ENCODE data around the gene TMPRSS5.
"Not testable (repeated sequence)": the region's sequence is repeated elsewhere in the genome, so short reads cannot be mapped to it uniquely, and the experiment has no call there.

TMPRSS5 gene

DNA sequence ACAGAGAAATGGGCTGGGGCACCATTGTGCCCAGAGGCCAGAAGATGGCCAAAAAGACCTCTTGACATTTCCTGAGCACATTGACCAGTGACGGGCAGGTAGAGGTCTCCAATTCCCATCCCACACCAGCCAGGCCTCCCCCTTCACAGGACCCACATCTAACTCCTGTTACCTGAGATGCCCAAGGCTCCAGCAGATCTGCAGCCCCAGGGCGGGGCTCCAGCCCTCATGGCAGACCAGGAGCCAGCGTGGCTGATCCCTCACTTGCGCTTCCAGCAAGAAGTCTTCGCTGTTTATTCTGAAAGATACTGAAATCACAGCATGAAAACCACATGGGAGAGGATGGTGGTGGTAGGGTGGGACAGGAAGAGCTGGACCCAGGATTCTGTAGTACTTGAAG is 9.0 kb downstream of the TMPRSS5 start:
- no peak for DNase-seq (ENCODE audit: low read depth)

DNA sequence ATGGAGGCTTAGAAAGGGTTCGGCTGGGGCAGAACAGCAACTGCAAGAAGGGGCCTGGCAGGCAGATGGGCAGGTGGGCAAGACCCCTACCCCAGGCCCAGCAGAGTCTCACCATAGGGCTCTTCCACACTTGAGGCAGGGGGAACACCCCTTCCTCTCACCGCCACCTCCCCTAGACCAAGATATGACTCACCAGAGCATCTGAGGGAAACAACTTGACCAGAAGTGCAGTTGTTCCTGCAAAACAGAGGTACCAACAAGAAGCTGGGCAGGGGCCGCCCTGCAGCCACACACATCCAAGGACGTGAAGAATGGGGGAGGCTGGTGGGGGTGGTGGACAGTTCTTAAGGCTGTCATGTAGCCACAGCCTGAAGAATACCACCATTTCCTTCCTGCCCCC is 10.9 kb downstream of the TMPRSS5 start:
- DNase-seq (ENCODE audit: low read depth), result no peak

DNA sequence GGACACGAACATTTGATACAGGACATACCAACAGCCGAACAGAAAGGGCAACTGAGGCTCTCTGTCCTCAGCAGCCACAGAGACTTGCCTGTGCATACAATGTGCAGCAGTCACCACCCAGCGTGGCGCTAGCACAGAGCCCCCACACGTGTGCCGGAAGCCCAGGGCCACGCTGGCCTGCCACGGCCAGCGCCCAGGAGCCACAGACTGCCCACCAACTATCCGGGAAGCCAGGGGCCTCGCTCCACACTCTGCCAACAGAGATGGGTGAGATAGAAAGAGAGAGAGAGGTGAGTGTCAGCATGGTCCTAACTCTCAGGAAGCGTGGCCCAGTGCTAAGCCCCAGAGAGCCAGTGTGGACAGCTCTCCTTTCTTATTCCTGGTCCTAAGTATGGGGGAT is 11.7 kb downstream of the TMPRSS5 start:
- DNase-seq (ENCODE audit: low read depth), result no peak

DNA sequence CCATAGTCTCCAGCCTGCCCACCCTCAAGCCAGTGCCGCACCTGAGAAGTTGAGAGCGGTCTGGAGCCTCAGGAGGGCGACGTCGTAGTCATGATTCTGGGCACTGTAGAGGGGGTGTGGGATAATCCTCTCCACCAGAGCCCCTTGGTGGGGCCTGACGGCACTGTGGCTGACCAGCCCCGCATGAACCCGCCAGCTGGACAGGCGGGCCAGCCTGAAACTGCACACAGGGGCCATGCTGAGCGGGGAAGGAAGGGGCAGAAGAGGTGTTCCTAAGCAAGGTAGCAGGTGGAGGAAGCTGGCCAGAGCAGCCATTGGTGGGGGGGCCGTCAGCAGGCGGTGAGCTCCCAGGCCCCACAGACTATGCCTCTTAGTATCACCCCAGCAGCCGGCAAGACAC is 13.1 kb downstream of the TMPRSS5 start:
- DNase-seq (ENCODE audit: low read depth), result no peak

DNA sequence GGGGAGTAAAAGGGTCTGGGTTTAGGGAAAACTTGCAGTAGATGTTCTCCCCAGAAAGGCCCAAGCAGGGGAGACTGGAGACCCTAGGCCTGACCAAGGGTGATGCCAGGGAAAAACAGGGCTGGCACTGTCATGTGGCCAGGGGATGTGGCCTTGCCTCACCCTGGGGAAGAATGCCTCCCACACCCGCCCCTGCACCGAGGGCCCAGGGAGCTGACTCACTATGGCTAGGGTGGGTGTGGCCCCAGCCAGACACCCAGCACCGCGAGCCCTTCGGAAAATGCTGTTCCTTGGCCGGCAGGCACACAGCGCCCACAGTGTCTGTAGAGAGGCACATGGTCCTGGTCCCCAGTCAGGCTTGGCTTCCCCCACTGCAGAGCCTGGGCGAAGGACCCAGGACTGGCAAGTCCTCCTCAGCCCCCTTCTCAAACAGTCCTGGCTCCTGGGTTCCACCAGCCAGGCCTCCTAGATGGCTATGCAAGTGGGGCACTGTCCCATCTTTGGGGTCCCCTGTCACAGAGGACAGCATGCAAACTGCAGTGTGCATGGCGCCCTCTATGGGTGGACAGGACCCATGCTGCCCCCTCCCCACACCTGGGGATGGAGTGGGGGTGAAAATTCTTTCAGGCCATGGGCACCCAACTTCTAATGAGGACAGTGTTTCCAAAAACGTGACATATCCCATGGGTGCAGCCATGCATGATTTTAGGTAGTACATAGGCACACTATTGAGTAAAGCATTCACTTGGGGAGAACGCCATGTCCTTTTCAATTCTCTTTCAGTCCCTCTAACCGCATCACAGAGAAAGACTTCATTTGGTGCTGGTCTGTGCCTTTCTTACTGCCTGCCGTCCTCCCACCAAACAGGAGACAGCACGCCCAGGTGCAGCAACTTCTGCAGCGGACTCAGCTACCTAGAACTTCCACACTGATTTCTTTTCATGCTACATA is 15.2 kb downstream of the TMPRSS5 start:
- DNase-seq (ENCODE audit: low read depth), result no peak

DNA sequence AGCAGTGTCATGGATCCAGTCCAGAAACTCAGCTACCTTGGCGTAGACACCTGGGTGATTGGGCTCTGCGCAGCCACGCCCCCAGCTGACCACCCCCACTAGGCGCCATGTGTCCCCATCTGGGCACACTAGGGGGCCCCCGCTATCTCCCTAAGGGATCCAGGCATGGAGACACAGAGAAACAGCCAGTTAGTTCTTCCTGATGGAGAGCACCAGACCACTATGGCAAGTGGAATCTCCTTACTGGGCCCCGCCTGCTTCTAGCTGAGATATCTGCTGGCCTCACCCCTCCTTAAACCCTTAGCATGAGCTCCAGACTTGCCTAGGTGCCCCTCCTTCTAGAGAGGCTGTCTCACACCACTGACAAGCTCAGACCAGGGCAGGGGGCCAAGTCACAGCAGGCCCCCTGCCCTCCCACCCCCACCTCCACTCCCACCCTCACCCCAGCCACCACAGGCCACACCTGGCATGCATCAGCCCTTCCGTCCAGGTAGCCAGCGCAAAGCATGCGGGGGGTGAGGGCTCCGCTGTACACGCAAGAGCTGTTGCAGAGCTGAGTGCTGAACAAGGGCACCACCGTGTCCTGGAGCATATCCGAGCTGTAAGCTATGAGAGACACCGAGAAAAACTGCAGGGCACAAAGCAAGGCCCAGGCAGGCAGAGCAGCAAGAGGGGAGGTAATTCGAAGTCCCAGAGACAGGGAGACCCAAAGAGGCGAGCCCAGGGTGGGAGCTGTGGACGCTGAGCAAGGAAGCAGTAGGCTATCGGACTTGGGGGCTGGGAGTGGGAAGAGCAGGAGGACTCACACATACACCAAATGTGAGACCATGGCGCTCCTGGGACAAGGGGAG is 16.1 kb downstream of the TMPRSS5 start:
- no peak for DNase-seq (ENCODE audit: low read depth)

DNA sequence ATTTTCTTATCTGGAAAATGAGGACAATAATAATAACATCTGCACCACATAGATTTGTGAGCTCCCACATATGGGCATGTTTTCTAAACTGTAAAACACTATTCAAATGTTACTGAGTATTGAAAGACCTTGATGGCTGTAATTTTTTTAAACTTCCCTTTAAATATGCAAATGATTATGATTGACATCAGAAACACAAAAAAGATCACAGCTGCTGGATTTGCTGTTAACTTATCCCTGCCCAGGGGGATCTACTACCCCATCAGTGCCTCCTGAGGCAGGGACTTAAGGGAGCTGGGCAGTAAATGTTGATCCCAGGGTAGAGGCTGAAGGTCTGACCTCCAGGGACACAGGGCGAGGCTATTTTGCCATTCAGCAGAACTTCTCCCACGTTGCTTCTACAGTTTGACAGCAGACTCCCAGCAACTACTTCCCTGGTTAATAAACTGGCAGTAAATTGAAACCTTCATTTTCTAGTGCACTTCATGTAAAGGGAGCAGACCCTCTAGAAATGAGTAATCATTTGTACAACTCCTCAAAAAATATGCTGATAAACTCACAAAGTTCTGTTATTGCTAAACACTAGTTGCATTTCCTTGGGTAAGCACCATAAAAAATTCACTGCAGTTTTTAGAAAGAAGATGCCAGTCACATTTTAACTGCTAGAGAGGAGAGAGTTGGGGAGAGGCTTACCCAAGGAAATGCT is 20.3 kb downstream of the TMPRSS5 start:
- DNase-seq (ENCODE audit: low read depth), result no peak

DNA sequence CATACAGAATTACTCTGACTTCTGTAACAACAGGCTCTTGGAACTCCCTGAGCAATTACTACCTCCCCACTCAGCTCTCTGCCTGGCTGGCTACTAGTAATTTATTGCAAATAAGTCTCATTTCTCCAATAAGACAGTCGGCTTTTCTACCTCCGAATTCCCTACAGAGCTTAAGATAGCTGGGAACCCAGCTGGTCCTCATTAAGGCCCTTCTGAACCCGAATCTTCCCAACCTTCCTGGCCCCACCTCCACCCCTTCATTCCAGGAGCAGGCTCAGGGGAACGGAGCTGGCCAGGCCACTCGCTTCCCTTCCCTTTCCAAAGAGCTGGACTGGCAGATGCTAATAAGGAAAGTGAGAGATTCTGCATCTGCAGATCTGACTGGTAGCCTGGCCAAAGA is 21.6 kb downstream of the TMPRSS5 start:
- DNase-seq (ENCODE audit: low read depth), result no peak

DNA sequence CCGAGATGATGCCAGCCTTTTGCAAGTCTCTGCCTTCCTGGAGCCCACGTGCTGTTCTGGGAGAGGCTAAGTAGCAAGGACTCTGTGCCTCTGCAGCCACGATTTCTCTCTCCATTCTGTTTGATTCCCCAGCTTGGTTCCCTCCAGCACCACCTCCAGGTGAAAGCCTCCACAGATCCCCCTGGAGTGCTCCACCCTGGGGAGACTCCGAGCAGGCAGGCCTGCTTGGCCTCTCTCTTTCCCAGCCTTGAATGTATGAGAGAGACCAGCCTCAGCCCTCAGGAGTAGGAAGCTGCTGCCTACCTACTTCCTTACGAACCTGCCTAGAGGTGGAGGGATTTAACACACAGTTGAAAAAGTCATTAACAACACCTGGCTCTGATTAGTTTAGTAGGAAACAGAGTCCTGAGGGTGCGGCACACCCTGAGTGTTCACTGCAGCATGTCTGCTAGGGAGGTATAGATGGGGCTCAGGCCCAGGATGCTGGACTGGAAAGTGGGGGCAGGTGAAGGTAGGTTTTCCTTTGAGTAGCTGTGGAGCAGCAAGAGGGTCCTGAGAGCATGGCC is 22.5 kb downstream of the TMPRSS5 start:
- no peak for DNase-seq (ENCODE audit: low read depth)

DNA sequence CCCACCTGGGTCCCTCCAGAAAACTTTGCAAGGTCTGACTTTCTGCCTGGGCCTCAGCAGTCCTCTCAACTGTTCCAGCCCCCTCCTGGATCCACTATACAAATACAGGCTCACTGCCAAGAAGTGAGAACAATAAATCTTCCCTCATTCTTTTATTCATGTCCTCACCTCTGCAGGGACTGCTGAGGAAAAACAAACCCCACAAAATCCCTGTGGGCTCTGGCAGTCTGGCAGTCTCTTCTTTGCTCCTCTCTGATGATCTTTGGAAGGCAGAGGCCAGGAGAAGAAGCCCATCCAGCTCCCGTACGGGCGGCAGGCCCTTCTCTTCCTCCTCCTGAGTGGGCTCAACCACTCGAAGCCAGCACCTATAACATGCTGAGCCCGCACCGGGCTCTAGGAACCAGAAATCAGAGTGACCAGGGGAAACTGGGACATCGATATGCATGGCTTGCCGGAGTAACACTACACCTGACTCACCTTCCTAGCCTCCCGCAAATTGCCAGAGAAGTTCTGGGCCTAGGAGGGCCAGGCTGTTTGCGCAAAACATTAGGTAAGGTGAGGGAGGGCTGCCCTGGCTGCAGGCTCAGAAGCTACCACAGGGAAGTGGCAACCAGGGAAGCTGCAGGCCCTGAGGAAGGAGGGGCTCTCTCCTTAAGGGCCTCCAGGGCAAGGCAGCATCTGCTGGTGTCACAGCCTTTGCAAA is 24.2 kb downstream of the TMPRSS5 start:
- no peak for DNase-seq (ENCODE audit: low read depth)

DNA sequence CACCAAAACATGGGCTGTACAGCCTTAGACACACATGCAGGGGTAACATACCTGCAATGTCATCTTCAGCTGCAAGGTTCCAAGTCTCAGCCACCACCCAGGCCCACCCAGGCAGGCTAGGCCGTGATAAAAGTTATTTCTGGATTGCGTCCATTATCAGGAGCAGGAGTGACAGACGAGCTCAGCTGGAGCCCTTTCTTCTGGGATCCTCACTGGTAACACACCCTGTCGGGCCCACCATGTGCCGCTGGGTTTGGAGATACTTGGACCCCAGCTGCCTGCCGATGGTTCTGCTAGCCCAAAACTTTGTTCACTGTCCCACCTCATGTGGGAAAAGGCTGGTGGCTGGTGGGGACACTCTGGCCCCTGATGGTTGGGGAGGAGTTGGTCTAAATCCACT is 24.8 kb downstream of the TMPRSS5 start:
- DNase-seq (ENCODE audit: low read depth), result no peak

DNA sequence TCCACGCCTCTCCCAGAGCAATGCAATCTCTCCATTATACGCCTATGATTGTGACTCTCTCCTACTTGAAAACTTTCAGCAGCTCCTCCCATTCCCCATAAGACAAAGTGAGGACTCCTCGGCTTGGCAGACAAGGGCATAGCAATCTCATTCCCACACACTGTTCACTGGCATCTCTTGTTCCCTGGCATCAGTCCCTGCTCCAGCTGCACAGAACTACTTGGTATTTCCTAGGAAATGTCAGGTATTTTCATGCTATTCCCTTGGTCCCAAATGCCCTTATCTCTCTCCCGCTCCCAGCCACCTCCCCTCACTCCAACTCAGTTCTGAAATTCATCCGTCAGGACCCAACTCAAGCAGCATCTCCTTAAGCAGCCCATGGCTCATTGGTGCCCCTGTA is 28.4 kb downstream of the TMPRSS5 start:
- DNase-seq (ENCODE audit: low read depth), result no peak

DNA sequence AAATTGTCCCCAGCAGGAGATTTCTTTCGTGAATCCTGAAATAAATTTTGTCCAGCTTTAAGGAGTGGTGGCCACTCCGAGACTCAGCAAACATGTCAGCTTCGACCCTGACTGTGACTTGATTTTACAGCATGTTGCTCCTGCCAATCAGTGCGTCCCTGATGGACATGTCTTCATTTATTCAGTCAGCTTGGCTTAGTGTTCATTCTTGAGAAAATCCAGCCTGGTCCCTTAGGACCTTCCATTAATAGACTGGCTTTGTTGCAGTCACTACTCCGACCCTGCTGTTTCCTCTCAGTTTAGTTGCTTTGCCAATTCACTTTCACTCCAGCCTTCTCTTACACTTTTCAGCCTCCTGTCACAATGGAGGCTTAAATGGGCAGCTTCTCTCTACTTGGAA is 30.5 kb downstream of the TMPRSS5 start:
- no peak for DNase-seq (ENCODE audit: low read depth)

DNA sequence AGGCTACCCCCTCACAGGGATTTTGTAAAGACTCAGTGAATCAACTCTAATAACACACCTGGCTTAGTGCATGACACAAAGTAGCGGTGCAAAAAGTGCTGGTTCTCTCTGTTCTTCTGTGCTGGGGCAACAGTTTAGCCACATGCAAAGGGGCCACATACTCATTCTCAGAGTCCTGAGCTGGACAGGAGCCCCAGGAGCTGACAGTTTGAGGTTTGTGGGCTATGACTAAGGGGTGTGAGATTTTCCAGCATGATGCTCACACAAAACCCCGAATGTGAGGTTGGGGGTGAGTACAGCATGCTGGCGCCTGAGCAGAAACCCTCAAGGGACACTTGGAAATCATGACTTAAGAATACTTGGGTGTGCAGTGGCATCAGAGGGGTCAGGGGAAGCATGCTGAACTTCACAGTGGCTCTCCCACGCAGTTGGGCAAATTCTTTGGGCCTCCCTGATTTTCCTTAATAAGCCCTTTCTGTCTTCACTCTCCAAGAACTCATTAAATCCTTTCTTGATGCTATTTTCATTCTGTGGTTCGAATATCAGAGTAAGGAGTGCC is 31.0 kb downstream of the TMPRSS5 start:
- DNase-seq (ENCODE audit: low read depth), result no peak

DNA sequence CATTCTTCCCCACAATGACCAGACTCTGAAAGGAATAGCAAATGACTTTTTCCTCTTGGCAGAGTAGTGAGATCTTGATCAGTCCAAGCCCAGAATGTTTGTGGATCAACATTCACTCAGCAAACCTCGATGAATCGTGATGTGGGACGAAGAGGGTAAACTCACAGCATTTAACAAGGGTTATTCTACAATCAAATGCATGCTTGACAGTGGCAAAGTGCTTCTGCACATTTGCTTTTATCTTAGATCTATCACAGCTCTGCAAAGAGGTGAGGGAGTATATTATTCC is 31.8 kb downstream of the TMPRSS5 start:
- DNase-seq (ENCODE audit: low read depth), result no peak

DNA sequence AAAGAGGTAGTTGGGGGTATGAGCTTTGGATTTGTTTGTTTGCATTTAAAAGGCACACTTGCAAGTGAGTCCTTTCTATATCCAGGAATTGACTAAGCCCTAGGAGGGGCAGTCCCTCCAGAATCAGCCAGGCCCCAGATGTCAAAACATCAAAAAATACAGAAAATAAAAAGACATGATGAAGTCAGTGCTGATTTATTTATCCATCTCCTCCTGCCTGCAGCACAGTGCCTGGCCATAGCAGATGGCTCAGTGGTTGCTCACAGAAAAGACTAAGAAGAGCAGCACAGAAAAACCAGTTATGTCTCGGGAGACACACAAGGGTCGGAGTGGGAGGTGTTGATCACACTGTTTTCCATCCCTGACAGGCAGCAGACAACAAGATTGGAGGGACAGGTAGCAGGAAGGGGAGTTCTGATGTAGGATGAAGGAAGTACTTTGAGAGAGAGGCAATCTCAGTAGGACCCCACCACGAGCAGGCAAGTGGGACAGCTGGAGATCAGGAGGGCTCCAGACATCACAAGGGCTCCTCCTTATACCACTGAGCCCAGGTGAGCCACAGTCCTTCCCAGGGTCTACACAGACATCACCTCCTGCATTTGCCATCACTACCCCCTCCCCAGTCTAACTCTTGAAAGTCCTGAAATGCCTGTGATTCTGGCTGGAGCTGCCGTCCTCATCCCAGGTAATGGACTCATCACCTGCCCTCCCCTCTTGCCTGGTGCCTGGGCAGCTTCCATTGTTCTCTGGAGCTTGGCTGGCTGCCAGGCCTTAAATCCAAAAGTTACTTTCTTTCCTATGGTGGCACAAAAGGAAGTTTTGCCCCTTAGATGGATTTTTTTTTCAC is 32.3 kb downstream of the TMPRSS5 start:
- DNase-seq (ENCODE audit: low read depth), result no peak

DNA sequence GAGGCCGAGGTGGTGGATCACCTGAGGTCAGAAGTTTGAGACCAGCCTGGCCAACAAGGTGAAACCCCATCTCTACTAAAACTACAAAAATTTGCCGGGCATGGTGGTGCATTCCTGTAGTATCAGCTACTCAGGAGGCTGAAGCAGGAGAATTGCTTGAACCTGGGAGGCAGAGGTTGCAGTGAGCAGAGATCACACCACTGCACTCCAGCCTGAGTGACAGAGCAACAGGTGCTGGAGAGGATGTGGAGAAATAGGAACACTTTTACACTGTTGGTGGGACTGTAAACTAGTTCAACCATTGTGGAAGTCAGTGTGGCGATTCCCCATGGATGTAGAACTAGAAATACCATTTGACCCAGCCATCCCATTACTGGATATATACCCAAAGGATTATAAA is 34.2 kb downstream of the TMPRSS5 start:
- not testable (repeated sequence) for DNase-seq (ENCODE audit: low read depth)

DNA sequence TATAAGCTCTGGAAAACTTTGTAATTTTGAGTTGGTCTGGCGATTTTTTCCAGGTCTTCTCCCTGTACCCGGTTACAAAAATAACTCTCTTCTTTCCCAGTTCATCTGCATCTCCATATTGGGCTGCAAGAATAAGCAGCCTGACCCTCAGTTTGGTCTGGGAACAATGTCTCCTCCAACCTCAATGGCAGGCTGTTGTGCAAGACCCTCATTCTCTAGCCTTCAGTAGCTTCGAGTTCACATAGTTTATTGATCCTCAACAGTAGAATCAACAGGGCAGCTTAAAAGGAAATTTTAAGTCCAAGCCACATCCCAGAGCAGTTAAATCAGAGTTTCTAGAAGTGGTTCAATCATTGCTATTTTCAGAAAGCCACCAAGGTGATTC is 35.3 kb downstream of the TMPRSS5 start:
- DNase-seq (ENCODE audit: low read depth), result no peak

DNA sequence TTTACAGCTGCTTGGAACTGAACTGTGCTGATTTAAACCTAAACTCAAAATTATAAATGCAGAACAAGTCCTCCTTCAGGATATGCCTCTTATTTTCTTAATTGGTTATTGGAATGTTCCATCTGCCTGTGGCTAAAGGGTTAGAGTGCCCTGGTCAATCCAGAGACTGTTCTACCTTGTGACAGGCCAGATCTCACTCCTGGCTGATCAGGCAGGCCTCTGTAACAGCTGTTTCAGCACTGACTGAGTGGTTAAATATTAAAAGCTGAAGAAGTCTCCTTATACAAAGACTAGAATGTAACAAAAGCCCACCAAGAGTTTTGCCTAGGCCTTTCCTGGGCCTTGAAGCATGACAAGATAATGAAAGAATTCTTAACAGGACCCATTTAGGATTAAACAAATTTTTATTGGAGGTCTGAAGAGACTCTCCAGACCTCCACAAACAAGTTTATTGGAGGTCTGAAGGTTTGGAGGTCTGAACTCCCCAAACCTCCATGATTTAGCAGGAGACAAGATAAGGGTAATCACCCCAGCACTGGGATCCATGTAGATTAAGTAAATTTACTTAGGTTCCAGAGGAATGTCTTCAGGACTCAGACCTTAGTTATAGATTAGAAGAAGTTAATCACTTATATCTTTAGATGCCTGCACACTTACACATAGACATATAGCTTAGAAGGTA is 35.8 kb downstream of the TMPRSS5 start:
- no peak for DNase-seq (ENCODE audit: low read depth)

DNA sequence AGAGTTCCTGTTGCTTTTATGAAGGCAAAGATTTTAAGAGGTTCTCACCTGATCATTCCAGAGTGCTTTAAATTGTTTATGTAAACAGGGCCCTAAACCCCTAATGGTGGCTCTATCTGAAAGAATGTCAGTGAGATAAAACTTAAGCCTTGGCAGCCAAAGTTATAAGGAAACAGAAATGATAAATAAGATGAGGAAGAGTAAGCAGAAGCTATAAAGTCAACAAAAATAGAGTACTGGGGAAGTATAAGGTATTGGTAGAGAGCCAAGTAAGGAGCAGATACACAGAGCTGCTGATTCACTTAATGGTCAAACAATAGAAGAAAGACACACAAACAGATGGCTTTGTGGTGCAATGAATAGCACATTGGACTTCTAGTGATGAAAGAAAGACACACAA is 37.9 kb downstream of the TMPRSS5 start:
- no peak for DNase-seq (ENCODE audit: low read depth)
